H1 (cell line): ENCODE measurements around the gene DPYD. TPM values are rescaled to one million over a fixed set of nuclear protein-coding genes. Genes with fewer than 3 reads are reported as not detected.

Source experiments
- CHD7 ChIP-seq: fragments of 300-600 bp; sonication (generic); IDR thresholded peaks from 2 replicates; pipeline ENCODE4 v1.7.1; 2012; ENCODE audit warnings: low read length, moderate library complexity, mild to moderate bottlenecking, inconsistent platforms; ENCODE audit not compliant: insufficient replicate concordance
- GABPA ChIP-seq: IDR thresholded peaks from 2 replicates; pipeline ENCODE4 v1.6.1; 2011; ENCODE audit warnings: mild to moderate bottlenecking, low read length, moderate library complexity, borderline replicate concordance; ENCODE audit not compliant: insufficient read depth
- HDAC6 ChIP-seq: IDR thresholded peaks from one replicate; pipeline ENCODE4 v1.7.1; 2012; ENCODE audit warnings: low read depth, mild to moderate bottlenecking, inconsistent platforms, low read length, moderate library complexity
- MAX ChIP-seq: IDR thresholded peaks from 2 replicates; pipeline ENCODE4 v1.6.1; 2012; ENCODE audit warnings: inconsistent platforms
- POLR2AphosphoS5 ChIP-seq: IDR thresholded peaks from 2 replicates; pipeline ENCODE4 v1.6.1; 2011; ENCODE audit warnings: low read depth, low read length
- RAD21 ChIP-seq, 2 experiments: IDR thresholded peaks in 1 of 2; conservative IDR thresholded peaks in 1 of 2; 2 replicates each; pipeline ENCODE4 v1.6.1; 2011; ENCODE audit warnings: low read depth in 2 of 2, low read length in 2 of 2, improper control_type of control experiment in 1 of 2, inconsistent platforms in 1 of 2, mild to moderate bottlenecking in 1 of 2, moderate library complexity in 1 of 2
- SIX5 ChIP-seq: IDR thresholded peaks from 2 replicates; pipeline ENCODE4 v1.6.1; 2011; ENCODE audit warnings: mild to moderate bottlenecking, low read depth, low read length
- SRF ChIP-seq: IDR thresholded peaks from 2 replicates; pipeline ENCODE4 v1.6.1; 2011; ENCODE audit warnings: mild to moderate bottlenecking, low read depth, low read length, moderate library complexity
- USF2 ChIP-seq: IDR thresholded peaks from 2 replicates; pipeline ENCODE4 v1.6.1; 2011; ENCODE audit warnings: low read length, improper control_type of control experiment
- polyA plus RNA-seq, 7 experiments: library from polyadenylated mRNA; depleted of rRNA in 3 of 7; stranded (reverse) in 5 of 7; unstranded in 2 of 7; fragments of >200 nt in 5 of 7; fragments of 200-250 nt in 2 of 7; gene quantifications; 1 replicate in 5 of 7; 2 replicates in 1 of 7; 4 replicates in 1 of 7; pipeline versions ENCODE4 v1.2.1 to v1.2.3, GENCODE V29; 2011 to 2013; ENCODE audit warnings: missing spikeins in 2 of 7, mixed read lengths in 2 of 7
- total RNA-seq: library from RNA; stranded (reverse); fragmentation: NEBNext Ultra II Directional; extraction: Animal tissue kit (Norgen Biotek cat#: 25700); gene quantifications from 2 replicates; pipeline ENCODE4 v1.2.1, GENCODE V29; 2021

Gene DPYD
- total and polyA plus RNA-seq, 2 of the 8 experiments (the other 6 are each of a cell fraction or from before 2014, with no cell fraction given): 0.29 to 0.73 TPM

GRCh38 chr1:97909266-97909665, 11.6 kb downstream of the DPYD start (continued):
- no peak for TF ChIP-seq CHD7
- no peak for TF ChIP-seq POLR2AphosphoS5
- no peak for TF ChIP-seq USF2
- TF ChIP-seq HDAC6: no peak
- TF ChIP-seq GABPA: no peak
- no peak for TF ChIP-seq SRF
- TF ChIP-seq MAX: no peak
- no peak for TF ChIP-seq RAD21 (IDR thresholded peaks at IDR 0.05 in 1 of 2, conservative IDR thresholded peaks at IDR 0.05 in 1 of 2; ENCODE audit: low read depth in 2 of 2, low read length in 2 of 2)
- TF ChIP-seq SIX5: no peak
